ENCODE data around the gene PTDSS2.

Gene PTDSS2

GRCh38 chr11:531919-532526 is 81.9 kb downstream of the PTDSS2 start:
- no peak for DNase-seq (ENCODE audit: low spot score)

- no peak for DNase-seq (ENCODE audit: low spot score)
These were observed 82.5 kb downstream of the PTDSS2 start for GRCh38 chr11:532527-532985.

GRCh38 chr11:532986-533585 is 83.0 kb downstream of the PTDSS2 start:
- DNase-seq (ENCODE audit: low spot score) = no peak

- peak; percentile 45 for DNase-seq (ENCODE audit: low spot score)
These were observed 83.7 kb downstream of the PTDSS2 start for GRCh38 chr11:533586-534395.

GRCh38 chr11:534396-535209 is 84.5 kb downstream of the PTDSS2 start:
- peak; percentile 66 for DNase-seq (ENCODE audit: low spot score)

- no peak for DNase-seq (ENCODE audit: low spot score)
These were observed 85.1 kb downstream of the PTDSS2 start for GRCh38 chr11:535210-535518.

GRCh38 chr11:535519-536454 is 85.7 kb downstream of the PTDSS2 start, which contains the start of gene HRAS:
Gene HRAS (minus strand): TSS chr11:535576.
- peak; percentile 96 for DNase-seq (ENCODE audit: low spot score)

GRCh38 chr11:536841-537621 is 87.0 kb downstream of the PTDSS2 start, which contains the start of gene LRRC56:
Gene LRRC56 (plus strand): TSS chr11:537527. CDS start chr11:540685, 3,158 bp downstream.
- peak; percentile 89 for DNase-seq (ENCODE audit: low spot score)

GRCh38 chr11:537622-538430 is 87.7 kb downstream of the PTDSS2 start:
- DNase-seq (ENCODE audit: low spot score) = peak; percentile 46

- peak; percentile 46 for DNase-seq (ENCODE audit: low spot score)
These were observed 88.5 kb downstream of the PTDSS2 start for GRCh38 chr11:538431-539051.

- DNase-seq (ENCODE audit: low spot score) = no peak
These were observed 89.9 kb downstream of the PTDSS2 start for GRCh38 chr11:539971-540481.
